ENCODE data around the gene ALDH5A1.

DNA sequence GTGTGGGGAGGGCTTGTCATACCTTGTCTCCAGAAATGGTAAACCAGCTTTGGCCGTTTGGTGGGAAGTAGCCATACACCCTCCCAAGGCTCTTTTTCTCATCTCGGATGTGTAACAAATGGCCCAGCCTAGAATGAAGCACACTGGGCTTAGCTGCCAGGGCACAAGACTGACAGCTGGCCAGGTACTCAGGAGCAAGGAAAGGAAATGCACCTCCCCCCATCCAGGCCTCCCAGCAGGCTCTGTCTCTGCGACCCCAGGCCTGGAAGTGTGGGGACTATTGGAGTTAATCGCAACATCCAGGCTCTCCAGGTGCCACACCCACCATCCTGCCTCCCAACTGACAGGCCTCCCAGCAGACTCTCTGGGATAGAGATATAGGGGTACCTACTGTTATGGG is 49.1 kb upstream of the ALDH5A1 start:
- TF ChIP-seq, protein P1, sequence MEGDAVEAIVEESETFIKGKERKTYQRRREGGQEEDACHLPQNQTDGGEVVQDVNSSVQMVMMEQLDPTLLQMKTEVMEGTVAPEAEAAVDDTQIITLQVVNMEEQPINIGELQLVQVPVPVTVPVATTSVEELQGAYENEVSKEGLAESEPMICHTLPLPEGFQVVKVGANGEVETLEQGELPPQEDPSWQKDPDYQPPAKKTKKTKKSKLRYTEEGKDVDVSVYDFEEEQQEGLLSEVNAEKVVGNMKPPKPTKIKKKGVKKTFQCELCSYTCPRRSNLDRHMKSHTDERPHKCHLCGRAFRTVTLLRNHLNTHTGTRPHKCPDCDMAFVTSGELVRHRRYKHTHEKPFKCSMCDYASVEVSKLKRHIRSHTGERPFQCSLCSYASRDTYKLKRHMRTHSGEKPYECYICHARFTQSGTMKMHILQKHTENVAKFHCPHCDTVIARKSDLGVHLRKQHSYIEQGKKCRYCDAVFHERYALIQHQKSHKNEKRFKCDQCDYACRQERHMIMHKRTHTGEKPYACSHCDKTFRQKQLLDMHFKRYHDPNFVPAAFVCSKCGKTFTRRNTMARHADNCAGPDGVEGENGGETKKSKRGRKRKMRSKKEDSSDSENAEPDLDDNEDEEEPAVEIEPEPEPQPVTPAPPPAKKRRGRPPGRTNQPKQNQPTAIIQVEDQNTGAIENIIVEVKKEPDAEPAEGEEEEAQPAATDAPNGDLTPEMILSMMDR (IDR thresholded peaks at IDR 0.05), result no peak
- no peak for TF ChIP-seq POLR2A (IDR thresholded peaks at IDR 0.05)

Measured in ovary (tissue), 3 donors.